ELR (cell line): ENCODE results near the gene ANTKMT.

Source experiments
- DNase-seq: peaks from one replicate; pipeline ENCODE4 v3.0.0-alpha.2; 2015; ENCODE audit warnings: low read depth

Gene ANTKMT

DNA sequence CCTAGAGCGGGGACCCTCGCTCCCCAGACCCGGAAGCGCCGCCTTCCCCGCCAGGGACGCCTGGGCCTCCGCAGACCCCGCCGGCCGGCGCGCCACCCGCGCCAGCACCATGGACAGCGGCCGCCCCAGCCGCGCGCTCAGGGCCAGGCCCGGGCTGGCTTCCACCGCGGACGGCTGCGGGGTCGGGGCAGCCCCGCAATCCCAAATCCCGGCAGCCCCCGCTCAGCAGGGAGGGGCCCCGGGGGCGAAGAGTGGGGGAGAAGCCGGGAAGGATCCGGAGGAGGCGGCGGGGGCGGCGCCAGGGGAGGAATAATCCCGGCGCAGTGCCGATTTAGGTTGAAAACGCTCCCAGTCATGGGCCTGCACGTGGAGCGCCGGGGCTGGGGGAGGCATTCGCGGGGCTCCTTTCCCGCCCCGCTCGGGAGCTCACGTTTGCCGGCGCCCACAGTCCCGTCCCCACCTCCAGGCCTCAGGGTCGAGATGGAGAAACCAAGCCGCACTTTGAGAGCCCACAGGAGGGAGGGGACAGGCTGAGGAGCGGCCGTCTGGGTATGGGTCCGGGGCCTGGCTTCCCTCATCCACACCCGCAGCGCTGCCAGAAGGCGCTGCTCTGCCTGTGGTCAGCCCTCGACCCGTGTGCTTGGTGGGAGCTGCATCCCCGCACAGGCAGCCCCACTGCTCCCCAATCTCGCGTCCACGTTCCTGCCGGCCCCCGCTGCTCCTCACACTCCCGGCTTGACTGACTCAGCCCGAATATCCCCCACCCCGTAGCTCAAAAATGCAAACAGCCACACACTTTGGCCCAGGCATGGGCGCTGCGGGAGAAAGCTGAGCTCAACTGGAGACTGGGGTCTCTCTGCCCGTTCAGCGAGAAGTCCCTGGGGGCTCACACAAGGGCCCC is 20.0 kb upstream of the ANTKMT start:
- no peak for DNase-seq

GRCh38 chr16:702341-702740 is 18.6 kb upstream of the ANTKMT start:
- DNase-seq, result no peak

DNA sequence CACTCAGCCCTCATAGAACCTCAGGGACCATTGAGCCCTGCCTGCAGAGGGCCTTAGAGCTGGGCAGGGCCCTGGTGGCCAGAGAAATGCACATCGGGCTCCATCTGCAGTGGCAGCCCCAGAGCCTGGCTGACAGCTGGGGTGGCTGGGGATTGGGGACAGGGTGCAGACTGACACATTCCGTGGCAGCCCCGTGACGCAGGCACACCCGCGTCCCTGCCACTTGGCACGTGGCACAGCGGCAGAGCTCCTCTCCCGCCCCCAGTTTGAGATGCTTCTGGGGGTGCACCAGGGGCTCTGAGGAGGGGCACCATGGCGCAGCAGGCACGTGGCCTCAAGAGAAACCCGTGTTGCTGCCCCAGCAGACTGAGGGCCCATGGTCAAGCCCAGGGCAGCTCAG is 17.5 kb upstream of the ANTKMT start:
- DNase-seq, result no peak

DNA sequence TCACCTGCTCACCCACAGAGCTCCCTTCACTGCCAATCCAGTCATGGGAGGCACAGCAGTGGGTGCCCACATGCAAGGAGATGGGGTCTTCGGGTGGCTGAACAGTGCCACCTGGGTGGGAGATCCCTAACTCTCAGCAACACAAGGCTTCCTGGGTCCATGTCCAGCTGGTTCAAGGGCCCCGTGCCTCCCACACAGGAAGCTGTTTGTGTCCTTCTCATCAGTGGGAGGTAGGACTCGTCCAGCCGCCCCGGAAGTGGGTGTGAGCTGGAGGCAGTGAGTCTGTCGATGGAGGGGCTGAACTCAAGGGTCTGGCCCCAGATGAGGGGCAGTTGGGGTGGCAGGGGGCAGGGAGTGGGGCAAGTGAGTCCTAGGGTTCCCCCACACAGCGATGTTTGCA is 16.9 kb upstream of the ANTKMT start:
- DNase-seq, result no peak

DNA sequence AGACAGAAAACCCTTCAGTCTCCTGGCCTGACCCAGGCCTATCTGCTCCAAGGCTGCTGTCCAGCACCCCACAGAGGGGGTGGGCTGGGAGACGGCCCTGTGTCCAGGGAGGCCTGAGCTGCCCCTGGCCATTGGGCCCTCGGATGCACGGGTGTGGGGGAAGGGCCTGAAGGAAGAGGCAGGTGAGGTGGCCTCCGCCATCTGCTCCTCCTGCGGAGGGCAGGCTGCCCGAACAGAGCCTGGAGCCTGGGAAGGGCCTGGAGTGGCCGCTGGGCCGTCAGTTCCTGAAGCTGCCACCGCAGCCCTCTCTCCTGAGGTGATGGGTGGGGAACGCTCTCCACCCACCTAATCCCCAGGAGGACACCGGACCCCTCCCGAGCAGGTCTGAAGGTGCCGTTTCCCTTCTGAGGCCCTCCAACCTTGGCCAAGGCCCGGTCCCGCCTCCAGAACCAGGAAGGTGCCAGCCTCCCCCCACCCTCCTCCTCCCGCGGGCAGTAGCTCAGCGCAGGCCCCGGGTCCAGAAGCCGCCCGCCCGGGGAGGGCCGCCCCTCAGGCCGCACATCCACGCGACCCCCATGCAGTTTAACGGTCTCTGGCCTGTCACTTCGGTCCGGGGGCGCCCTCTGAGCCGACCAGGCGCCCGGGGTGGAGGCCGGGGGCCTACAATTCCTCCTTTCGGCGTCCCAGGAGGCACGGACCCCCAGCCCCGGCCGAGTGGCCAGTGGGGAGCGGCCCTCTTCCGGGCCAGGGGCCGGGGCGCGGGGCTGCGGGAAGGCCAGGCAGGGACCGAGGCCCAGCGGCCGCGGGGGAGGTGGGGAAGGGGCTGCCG is 16.2 kb upstream of the ANTKMT start:
- no peak for DNase-seq

DNA sequence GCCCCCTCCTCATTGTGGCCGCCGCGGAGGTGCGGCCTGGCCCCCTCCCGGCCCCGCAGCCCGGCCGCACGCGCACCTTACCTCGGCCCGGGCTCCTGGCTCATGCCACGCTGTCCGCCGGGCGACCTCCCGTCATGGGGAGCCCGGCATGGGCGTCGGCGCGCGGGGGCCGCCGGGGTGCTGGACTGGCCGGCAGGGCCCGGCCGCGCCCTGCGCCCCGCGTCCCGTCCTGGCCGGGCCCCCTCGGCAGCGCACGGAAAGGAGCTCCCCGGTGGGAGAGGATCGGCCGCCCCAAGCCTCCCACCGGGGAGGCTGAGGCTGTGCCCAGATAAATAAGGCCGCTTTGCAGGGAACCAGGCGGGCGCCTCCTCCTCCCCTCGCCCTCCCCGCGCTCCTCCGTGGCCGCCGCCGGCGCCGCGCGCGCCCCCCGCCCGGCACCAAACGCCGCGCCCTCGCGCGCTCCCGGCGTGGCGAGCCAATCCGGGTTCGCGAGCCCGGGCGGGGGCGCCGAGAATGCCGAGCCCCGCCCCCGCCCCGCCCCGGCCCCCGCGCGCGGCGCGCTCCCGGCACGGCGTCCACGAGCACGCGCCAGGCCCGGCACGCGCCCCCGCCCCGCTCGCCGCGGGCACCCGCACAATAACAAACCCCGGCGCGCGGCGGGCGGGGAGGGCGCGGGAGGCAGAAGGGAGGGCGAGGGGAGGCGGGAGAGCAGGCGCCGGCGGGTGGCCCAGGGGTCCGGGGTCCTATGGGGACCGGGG is 15.3 kb upstream of the ANTKMT start, which contains the start of gene FBXL16:
TSS of gene FBXL16 (minus strand) at position 371 of the 758 bp plus-strand sequence. CDS start 8,396 bp downstream, outside the sequence.
- DNase-seq, result no peak

DNA sequence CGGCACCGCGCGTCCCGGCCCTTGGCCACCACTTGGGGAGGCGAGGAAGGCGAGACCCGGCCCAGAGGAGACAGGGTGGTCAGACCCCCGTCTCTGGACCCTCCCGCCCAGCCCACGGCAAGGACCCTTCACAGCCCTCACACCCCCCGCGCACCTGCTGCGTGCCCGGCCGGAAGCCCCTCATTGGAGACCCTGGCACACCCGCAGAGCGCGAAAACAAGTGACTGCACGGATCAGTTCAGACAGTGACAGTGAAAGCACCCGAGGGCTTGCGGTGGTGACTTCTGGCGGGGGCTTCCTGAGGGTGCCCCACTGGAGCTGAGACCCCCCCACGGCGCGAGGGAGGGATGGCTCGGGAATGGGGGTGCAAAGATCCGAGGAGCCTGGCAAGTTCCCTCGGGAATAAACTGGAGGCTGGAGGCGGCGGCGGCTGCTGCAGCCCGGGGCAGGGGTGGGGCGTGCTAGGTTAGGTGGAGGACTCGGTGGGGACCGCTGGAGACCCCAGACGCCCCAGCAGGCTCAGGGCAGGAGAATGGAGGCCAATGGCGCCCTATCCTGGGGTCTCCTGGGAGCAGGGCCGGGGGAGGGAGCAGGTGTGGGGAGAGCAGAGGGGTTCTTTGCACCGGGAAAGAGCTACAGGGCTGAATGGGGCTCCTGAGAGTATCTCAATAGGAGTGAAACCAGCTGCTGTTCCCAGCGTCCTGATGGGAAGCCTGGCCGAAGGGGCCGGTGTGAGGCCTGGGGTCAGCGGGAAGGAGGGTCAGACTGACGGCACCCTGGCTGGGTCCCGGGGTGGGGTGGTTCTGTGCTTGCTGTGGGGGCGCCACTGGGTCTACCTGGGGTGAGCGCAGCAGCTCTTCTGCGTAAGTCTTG is 14.5 kb upstream of the ANTKMT start:
- no peak for DNase-seq

- no peak for DNase-seq
Measured at GRCh38 chr16:707062-707538, 13.8 kb upstream of the ANTKMT start.

- DNase-seq, result no peak
Measured at GRCh38 chr16:708019-708418, 12.9 kb upstream of the ANTKMT start.

GRCh38 chr16:708959-709358 is 12.0 kb upstream of the ANTKMT start:
- DNase-seq, result no peak

- DNase-seq, result peak; percentile 75
Measured at GRCh38 chr16:709566-710499, 11.1 kb upstream of the ANTKMT start.

- no peak for DNase-seq
Measured at GRCh38 chr16:710500-711075, 10.4 kb upstream of the ANTKMT start.

DNA sequence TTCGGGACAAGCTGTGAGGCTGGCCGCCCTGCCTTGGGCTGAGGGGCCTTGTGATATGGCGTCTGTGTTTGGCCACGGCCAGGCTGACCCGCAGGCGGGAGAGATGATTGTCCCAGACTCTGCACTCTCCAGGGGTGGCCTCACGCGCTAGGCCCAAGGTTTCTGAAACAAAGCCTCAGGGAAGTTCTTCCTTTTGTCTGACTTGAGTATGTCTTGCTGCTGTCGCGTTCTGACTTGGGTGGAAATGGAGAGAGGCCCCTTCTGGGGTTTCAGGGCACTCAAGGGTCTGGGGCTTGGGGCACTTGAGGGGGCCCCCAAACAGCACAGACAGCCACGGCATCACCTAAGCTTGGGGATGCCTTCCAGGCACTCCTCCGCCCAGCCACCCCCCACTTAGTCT is 9.9 kb upstream of the ANTKMT start:
- DNase-seq, result no peak

DNA sequence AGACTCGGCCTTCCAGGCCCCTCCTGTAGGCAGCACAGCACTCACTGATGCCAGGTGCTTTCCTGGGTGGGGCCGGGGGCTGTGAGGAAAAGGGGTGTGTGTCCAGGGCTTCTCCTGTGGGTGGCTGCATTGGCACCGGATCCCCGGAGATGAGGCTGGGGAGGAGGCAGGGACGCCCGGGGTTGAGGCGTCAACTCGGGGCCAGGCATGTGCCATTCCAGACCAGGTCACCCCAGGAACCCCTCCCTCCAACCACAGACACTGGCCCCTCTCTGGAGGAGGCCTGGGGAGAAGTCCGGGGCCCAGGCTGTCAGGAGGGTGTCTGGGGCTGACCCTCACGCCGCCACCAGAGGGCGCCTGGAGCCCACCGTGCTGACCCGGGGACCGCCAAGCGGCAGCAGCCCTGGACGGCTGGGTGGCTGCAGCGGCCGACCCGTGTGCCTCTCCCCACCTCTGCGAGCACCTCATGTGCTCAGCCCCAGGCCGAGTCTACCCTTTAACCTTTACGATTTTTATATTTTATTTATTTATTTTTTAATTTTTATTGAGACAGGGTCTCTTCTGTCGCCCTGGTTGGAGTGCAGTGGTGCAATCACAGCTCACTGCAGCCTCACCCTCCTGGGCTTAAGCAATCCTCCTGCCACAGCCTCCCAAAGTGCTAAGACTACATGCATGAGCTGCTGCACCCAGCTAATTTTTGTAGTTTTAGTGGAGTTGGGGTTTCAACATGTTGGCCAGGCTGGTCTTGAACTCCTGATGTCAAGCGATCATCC is 9.2 kb upstream of the ANTKMT start:
- peak; percentile 77 for DNase-seq

DNA sequence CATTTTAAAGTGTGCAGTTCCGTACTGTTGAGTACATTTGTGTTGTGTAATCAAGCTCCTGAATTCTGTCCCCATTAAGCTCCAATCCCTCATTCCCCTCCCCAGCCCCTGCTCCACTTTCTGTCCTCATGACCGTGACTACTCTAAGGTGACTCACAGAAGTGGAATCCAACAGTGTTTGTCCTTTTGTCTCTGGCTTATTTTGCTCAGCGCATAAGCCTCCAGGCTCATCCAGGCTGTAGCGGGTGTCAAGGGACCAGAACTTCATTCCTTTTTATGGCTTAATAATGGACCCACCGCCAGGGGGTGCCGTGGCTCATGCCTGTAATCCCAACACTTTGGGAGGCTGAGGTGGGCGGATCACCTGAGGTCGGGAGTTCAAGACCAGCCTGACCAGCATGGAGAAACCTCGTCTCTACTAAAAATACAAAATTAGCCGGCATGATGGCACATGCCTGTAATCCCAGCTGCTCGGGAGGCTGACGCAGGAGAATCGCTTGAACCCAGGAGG is 8.2 kb upstream of the ANTKMT start:
- peak; percentile 97 for DNase-seq

DNA sequence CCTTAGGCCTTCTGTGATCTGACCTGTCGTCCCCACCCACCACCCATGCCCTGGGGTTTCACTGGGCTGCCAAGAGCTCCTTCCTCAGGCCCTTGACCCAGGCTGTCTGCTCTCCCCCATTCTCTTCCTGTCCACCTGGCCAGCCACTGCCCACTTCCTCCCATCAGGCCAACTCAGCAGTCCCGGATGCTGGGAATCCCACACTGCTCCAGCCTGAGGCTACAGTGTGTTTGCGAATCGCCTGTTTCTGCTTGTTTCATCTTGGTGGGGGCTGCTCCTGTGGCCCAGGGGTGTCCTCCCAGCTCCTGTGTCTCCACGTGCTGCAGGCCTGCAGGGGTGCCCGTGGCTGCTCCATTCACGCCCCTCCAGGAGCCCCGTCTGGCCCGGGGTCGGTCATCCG is 6.9 kb upstream of the ANTKMT start:
- DNase-seq, result peak; percentile 71

- DNase-seq, result peak; percentile 91
Measured at GRCh38 chr16:714558-715476, 6.1 kb upstream of the ANTKMT start, which contains the start of gene METRN. TSS of gene METRN (plus strand) at chr16:715118. CDS start at chr16:715290, 172 bp downstream.
